GM12878 (cell line): ENCODE measurements around the gene XAB2.

ENCODE experiments used
- CTCF ChIP-seq, 3 experiments: IDR thresholded peaks in 2 of 3; conservative IDR thresholded peaks in 1 of 3; 2 replicates each; pipeline ENCODE4 v1.5.1; 2011; ENCODE audit warnings: low read depth in 3 of 3, low read length in 3 of 3, mild to moderate bottlenecking in 3 of 3, control low read depth in 2 of 3, moderate library complexity in 2 of 3, inconsistent platforms in 1 of 3, mixed read lengths in 1 of 3; ENCODE audit not compliant: control insufficient read depth in 2 of 3, insufficient read depth in 1 of 3; ENCODE audit errors: extremely low read depth in 1 of 3
- ETV6 ChIP-seq, 2 experiments: fragments of 450-650 bp in 1 of 2; IDR thresholded peaks in 1 of 2; conservative IDR thresholded peaks in 1 of 2; 2 replicates each; pipeline ENCODE4 v1.6.1; 2014; ENCODE audit warnings: antibody characterized with exemption in 1 of 2, borderline replicate concordance in 1 of 2, low read depth in 1 of 2, mild to moderate bottlenecking in 1 of 2, moderate library complexity in 1 of 2
- FOXK2 ChIP-seq: fragments of 450-650 bp; IDR thresholded peaks from 2 replicates; pipeline ENCODE4 v1.6.1; 2017; ENCODE audit warnings: mild to moderate bottlenecking, moderate library complexity
- GATAD2B ChIP-seq: fragments of 450-650 bp; conservative IDR thresholded peaks from 2 replicates; pipeline ENCODE4 v1.6.1; 2017; ENCODE audit warnings: low read depth, mild to moderate bottlenecking, moderate library complexity
- ZBTB11 ChIP-seq: fragments of 450-650 bp; formaldehyde crosslinking; IDR thresholded peaks from 2 replicates; pipeline ENCODE4 v1.5.0; 2022; ENCODE audit warnings: mild to moderate bottlenecking, missing genetic modification characterization
- ZNF24 ChIP-seq: fragments of 450-650 bp; IDR thresholded peaks from 2 replicates; pipeline ENCODE4 v1.6.1; 2017; ENCODE audit warnings: antibody characterized with exemption, mild to moderate bottlenecking

- no peak for TF ChIP-seq FOXK2
- no peak for TF ChIP-seq GATAD2B
- TF ChIP-seq CTCF (IDR thresholded peaks at IDR 0.05 in 2 of 3, conservative IDR thresholded peaks at IDR 0.05 in 1 of 3; ENCODE audit: control insufficient read depth in 2 of 3, extremely low read depth in 1 of 3, insufficient read depth in 1 of 3, low read depth in 3 of 3, low read length in 3 of 3): no peak
- no peak for TF ChIP-seq ZBTB11 (CRISPR knock-in tag)
- TF ChIP-seq ZNF24: no peak
- no peak for TF ChIP-seq ETV6 (conservative IDR thresholded peaks at IDR 0.05 in 1 of 2, IDR thresholded peaks at IDR 0.05 in 1 of 2; ENCODE audit: borderline replicate concordance in 1 of 2, low read depth in 1 of 2)
These were observed 3.2 kb upstream of the XAB2 start for GRCh38 chr19:7632340-7633203.
